Upper lobe of left lung (tissue), 6 donors: Measurements from ENCODE around the gene PNPO. TPM values are rescaled to one million over a fixed set of nuclear protein-coding genes. Genes with fewer than 3 reads are reported as not detected.
"Not testable (repeated sequence)": the region's sequence is repeated elsewhere in the genome, so short reads cannot be mapped to it uniquely, and the experiment has no call there.

Experiments
- ATAC-seq, 2 donors: fragments of 200-7000 bp; cut with Tn5 transposase; one replicate each; pipeline ENCODE4 v1.9.1; 2022; ENCODE audit warnings: mild to moderate bottlenecking in 2 of 2, moderate library complexity in 2 of 2; ENCODE audit not compliant: low FRiP score in 2 of 2
- DNase-seq, 2 donors: peaks; one replicate each; pipeline ENCODE4 v3.0.0-alpha.2; 2019 to 2020
- H3K27ac ChIP-seq, 4 donors: fragments of 200-600 bp; sonication (generic); one replicate each; pipeline ENCODE4 v1.5.1; 2016 to 2019
- H3K27me3 ChIP-seq, 4 donors: fragments of 200-600 bp; sonication (generic); one replicate each; pipeline ENCODE4 v1.5.1; 2017 to 2019
- H3K36me3 ChIP-seq, 4 donors: fragments of 200-600 bp; sonication (generic); one replicate each; pipeline ENCODE4 v1.5.1; 2016 to 2019
- H3K4me1 ChIP-seq, 4 donors: fragments of 200-600 bp; sonication (generic); one replicate each; pipeline ENCODE4 v1.5.1; 2018 to 2019
- H3K4me3 ChIP-seq, 4 donors: fragments of 200-600 bp; sonication (generic); one replicate each; pipeline ENCODE4 v1.5.1; 2017 to 2019; ENCODE audit warnings: mild to moderate bottlenecking in 2 of 4, moderate library complexity in 1 of 4
- H3K9me3 ChIP-seq, 4 donors: fragments of 200-600 bp; sonication (generic); one replicate each; pipeline ENCODE4 v1.5.1; 2018 to 2019
- EP300 ChIP-seq, 4 donors: sonication (generic); formaldehyde crosslinking; IDR thresholded peaks; one replicate each; pipeline ENCODE4 v1.5.1; 2017; ENCODE audit warnings: antibody characterized with exemption in 4 of 4, control low read depth in 2 of 4
- POLR2A ChIP-seq, 4 donors: fragments of 450-650 bp; IDR thresholded peaks; one replicate each; pipeline ENCODE4 v1.5.1; 2016 to 2017; ENCODE audit warnings: antibody characterized with exemption in 4 of 4, mild to moderate bottlenecking in 2 of 4
- POLR2AphosphoS5 ChIP-seq, 2 donors: sonication (generic); formaldehyde crosslinking; IDR thresholded peaks; one replicate each; pipeline ENCODE4 v1.5.1; 2017; ENCODE audit warnings: antibody characterized with exemption in 2 of 2
- WGBS, 2 donors: methylation state at CpG; one replicate each; pipeline ENCODE4 v1.1.5; 2017 to 2018; 5-methylcytosine and 5-hydroxymethylcytosine counted together
- total RNA-seq, 6 donors: library from RNA; depleted of rRNA in 4 of 6; stranded (reverse); fragments of >200 nt in 4 of 6; gene quantifications; one replicate each; pipeline versions ENCODE4 v1.1.0 to v1.2.1, GENCODE V29; 2016 to 2021
- TF ChIP-seq, protein P1 (sequence below), 6 experiments: fragments of 450-650 bp in 4 of 6; fragments of 200-600 bp in 2 of 6; sonication (generic) in 2 of 6; IDR thresholded peaks; one replicate each; pipeline ENCODE4 v1.5.1; 2016 to 2019; ENCODE audit warnings: antibody characterized with exemption in 6 of 6
- donor health status: DM: no; HTN: no; CAD: no; lungs with moderate emphysema.
- donor health status: DM: no; HTN: yes; CAD: no; lungs with severe emphysema.

Gene PNPO
- total RNA-seq, 6 donors from 2014 or later: 16.2 to 40.2 (median 28.7) TPM

DNA sequence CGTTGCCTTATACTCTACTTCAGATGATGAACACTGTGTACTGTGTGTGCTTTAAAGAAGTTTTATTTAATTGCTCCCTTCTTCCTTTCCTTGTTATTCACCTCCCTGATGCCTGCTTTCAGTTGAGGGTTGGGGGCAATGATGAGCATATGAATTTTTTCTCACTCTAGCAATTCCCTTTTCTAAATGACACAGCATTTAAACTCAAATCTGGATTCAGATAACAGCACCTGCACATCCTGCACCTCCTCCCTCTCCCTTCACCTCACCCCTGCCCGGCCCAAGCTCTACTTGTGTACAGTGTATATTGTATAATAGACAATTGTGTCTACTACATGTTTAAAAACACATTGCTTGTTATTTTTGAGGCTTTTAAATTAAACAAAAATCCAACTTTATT is 13.0 kb upstream of the PNPO start:
- Histone ChIP-seq H3K9me3 (no peaks in the 10 kb centered on the region), H3K36me3 (peaks cover 2 to 79% (median 67%) of the 10 kb centered on the region in 4 donors), H3K4me3 (no peak overlapping the region), H3K27me3 (no peaks in the 10 kb centered on the region), H3K27ac (no peak overlapping the region), H3K4me1 (no peaks in the 10 kb centered on the region)
- ATAC-seq (no peak), DNase-seq (no peak)
- 46 to 69% methylated on average over 2 of the region's 2 CpGs for WGBS, 2 donors
- no peak for TF ChIP-seq EP300 (IDR thresholded peaks at IDR 0.05)
- TF ChIP-seq POLR2A (IDR thresholded peaks at IDR 0.05): no peak
- TF ChIP-seq, protein P1, sequence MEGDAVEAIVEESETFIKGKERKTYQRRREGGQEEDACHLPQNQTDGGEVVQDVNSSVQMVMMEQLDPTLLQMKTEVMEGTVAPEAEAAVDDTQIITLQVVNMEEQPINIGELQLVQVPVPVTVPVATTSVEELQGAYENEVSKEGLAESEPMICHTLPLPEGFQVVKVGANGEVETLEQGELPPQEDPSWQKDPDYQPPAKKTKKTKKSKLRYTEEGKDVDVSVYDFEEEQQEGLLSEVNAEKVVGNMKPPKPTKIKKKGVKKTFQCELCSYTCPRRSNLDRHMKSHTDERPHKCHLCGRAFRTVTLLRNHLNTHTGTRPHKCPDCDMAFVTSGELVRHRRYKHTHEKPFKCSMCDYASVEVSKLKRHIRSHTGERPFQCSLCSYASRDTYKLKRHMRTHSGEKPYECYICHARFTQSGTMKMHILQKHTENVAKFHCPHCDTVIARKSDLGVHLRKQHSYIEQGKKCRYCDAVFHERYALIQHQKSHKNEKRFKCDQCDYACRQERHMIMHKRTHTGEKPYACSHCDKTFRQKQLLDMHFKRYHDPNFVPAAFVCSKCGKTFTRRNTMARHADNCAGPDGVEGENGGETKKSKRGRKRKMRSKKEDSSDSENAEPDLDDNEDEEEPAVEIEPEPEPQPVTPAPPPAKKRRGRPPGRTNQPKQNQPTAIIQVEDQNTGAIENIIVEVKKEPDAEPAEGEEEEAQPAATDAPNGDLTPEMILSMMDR (IDR thresholded peaks at IDR 0.05): no peak
- no peak for TF ChIP-seq POLR2AphosphoS5 (IDR thresholded peaks at IDR 0.05)

DNA sequence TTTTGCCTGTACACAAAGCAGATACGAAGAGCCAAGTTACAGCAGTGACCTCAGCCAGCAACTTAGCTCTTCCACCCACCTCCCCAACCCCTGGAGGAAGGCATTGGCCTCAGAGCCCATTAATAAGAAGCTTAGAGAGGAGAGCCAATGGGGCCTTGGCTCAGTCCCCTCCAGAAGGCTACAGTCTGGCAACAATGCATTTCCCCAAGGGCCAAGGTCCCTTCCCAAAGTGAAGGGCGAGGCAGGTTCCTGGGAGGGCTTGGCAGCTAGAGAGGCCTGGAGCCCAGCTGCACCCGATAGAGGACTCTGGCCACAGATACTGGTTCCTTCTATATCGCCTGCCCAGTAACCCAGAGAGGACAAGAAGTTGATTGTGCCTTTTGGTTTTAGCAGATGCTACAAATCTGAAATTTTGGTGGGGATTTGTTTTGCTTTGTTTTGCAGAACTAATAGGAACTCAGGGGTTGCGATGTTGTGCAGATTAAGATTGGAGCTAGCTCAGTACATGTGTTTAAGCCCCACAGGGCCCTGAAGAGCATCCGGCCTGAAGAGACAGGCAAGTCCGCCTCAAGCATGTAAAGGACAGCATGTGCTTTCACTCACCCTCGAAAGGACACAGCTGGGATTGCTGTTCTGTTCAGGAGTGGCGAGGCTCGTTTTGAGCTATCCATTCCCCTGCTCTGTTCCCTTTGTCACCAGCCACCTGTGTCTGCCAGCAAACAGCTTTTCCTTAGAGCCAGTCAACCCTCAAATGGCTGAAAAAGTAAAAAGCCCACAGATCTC is 12.0 kb upstream of the PNPO start:
- DNase-seq (no peak), ATAC-seq (no peak)
- Histone ChIP-seq H3K9me3 (no peaks in the 10 kb centered on the region), H3K27ac (no peak overlapping the region), H3K4me1 (no peaks in the 10 kb centered on the region), H3K27me3 (no peaks in the 10 kb centered on the region), H3K36me3 (peaks cover 2 to 69% (median 59%) of the 10 kb centered on the region in 4 donors), H3K4me3 (no peak overlapping the region)
- 75 to 81% methylated on average over 9 to 10 of the region's 10 CpGs for WGBS, 2 donors
- TF ChIP-seq, protein P1 (IDR thresholded peaks at IDR 0.05): no peak
- TF ChIP-seq POLR2AphosphoS5 (IDR thresholded peaks at IDR 0.05) (no peak), POLR2A (IDR thresholded peaks at IDR 0.05) (no peak), EP300 (IDR thresholded peaks at IDR 0.05) (no peak)

DNA sequence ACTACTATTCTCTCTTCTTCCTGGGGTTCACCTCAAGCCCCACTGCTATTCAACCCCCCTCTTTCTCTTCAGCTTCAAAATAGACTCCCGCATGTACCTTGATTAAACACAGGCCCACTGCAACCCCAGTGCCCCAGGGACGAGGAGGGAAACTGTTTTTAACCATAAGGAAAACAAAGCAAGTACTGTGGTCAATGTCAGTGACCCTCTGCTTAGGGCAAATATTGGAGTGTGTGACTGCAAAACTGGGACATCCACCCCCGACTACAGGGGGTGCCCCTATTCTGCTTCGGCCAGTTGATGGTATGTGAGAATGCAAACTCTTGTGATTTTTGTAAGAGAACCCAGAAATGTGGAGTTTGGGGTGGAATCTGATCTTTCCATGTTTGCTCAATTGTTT is 9.5 kb upstream of the PNPO start:
- 80% methylated on average over 4 of the region's 4 CpGs for WGBS, 2 donors
- no peaks in the 10 kb centered on the region for H3K4me1 ChIP-seq
- no peak overlapping the region for H3K27ac ChIP-seq
- no peak for TF ChIP-seq POLR2AphosphoS5 (IDR thresholded peaks at IDR 0.05)
- TF ChIP-seq EP300 (IDR thresholded peaks at IDR 0.05): no peak
- TF ChIP-seq POLR2A (IDR thresholded peaks at IDR 0.05): no peak
- TF ChIP-seq, protein P1 (IDR thresholded peaks at IDR 0.05): no peak
- H3K9me3 ChIP-seq: no peaks in the 10 kb centered on the region
- H3K27me3 ChIP-seq: no peaks in the 10 kb centered on the region
- no peak overlapping the region for H3K4me3 ChIP-seq
- peaks cover 0 to 45% (median 37%) of the 10 kb centered on the region in 4 donors for H3K36me3 ChIP-seq
- no peak for DNase-seq
- no peak for ATAC-seq

DNA sequence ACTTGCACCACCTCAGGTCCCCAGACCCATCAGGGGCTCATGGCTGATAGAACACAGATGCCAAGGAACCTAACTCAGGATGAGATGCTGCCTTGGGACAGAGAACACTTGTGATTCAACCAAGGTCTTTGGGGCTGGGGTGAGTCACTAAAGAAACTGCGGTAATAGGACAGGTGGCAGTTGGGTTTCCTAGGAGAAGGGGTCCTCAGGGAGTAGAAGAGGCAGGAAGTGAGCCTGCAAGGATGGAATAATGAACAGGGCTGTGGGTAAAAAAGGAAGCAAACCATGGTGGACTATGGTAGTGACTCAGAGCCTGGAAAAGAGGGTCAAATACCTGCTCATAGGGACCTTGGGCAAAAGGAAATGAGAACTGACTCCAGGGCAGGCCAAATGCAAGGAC is 6.5 kb upstream of the PNPO start:
- no peaks in the 10 kb centered on the region for H3K4me1 ChIP-seq
- 89 to 96% methylated on average over 1 of the region's 1 CpG for WGBS, 2 donors
- no peak for DNase-seq
- no peaks in the 10 kb centered on the region for H3K9me3 ChIP-seq
- no peak overlapping the region for H3K4me3 ChIP-seq
- no peak overlapping the region for H3K27ac ChIP-seq
- H3K27me3 ChIP-seq: no peaks in the 10 kb centered on the region
- ATAC-seq: no peak
- peaks cover 0 to 17% (median 11%) of the 10 kb centered on the region in 4 donors for H3K36me3 ChIP-seq
- no peak for TF ChIP-seq POLR2AphosphoS5 (IDR thresholded peaks at IDR 0.05)
- TF ChIP-seq, protein P1 (IDR thresholded peaks at IDR 0.05): no peak
- no peak for TF ChIP-seq POLR2A (IDR thresholded peaks at IDR 0.05)
- no peak for TF ChIP-seq EP300 (IDR thresholded peaks at IDR 0.05)

DNA sequence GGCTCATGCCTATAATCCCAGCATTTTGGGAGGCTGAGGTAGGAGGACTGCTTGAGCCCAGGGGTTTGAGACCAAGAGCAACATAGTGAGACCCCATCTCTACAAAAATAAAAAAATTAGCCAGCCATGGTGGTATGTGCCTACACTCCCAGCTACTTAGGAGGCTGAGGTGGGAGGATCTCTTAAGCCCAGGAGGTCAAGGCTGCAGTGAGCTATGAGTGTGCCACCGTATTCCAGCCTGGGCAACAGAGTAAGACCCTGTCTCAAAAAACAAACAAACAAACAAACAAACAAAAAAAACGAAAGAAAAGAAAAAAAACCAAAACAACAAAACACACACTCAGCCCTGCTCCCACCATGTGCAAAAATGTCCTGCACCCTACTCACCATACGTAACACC is 5.9 kb upstream of the PNPO start:
- WGBS, 2 donors: 74 to 78% methylated on average over 3 of the region's 3 CpGs
- not testable (repeated sequence) for DNase-seq

More for the DNA sequence above, 5.9 kb upstream of the PNPO start:
- not testable (repeated sequence) for H3K4me1 ChIP-seq, H3K27ac ChIP-seq, H3K4me3 ChIP-seq, ATAC-seq, H3K9me3 ChIP-seq, H3K27me3 ChIP-seq
- H3K36me3 ChIP-seq: peaks cover 0 to 11% (median 5%) of the 10 kb centered on the region in 4 donors
